HG03575 (cell line): ENCODE results near the gene NFIA.

Experiments
- ATAC-seq: cut with Tn5 transposase; IDR thresholded peaks from one replicate; pipeline ENCODE4 v1.9.1; 2021; ENCODE audit not compliant: unreplicated experiment, insufficient number of reproducible peaks, low FRiP score; ENCODE audit errors: extremely low read depth

The NFIA gene

DNA sequence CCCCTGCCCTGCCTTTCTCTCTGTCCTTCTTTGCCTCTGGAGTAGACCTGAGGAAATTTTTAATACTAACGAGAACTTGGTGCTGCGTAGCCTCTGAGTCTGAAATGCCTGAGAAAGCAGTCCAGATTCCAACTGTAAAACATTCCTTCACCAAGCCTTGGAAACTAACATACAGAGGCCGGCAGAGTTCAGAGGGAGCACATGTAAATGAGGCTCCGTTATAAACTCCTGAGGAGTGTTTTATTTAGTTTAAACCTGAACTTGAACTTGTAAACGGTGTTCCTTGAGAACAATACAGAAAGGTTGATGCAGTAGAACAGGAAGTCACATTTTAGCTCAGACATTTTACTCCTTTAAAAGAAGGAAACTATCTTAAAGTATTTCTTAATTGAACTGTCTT, 361.9 kb downstream of the NFIA start:
- no peak for ATAC-seq

DNA sequence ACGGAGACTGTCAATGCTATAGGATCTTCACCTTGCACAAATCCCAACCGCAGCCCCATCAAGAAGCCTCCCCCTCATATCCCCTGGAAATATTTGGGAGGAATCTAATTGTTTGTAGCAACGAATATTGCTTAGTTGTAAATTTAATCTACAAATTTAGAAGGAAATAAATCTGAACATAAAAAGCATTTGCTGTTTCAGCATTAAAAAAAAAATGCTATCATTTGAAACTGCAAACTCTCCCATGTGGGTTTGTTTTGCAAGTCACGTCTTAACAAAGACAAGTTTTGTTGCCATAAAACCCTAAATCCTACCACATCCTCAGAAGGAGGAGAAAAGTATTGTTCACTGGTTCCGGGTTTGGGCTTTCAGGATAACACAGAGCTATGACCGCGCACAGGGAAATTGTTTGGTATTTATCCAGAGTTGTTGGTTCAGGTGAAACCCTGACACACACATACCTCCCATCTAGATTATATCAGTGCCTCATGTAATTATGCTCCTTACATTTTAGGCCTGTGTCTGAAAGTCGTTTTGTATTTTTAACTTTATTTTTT, 363.0 kb downstream of the NFIA start:
- ATAC-seq = no peak

DNA sequence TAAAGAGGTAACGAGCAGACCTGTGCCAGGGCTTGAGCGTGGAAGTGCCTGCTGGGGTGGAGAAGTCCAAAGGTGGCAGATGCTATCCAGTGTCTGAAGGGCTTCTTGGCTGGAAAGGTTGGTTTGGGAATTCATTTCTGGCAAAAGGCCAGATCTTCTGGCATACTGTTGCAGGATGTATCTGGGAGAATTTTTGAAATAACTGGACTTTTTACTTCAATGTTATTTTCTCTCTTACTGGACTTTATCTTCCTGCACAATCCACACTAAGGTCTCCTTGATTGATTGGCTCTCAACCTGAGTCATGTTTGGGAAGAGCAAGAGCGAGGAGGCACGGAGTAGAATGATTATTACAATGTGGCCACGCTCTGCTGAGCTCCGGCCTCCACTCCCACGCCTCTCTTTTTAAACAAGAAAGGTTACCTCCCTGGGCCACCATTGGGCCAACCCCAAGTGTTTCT, 364.2 kb downstream of the NFIA start:
- no peak for ATAC-seq

DNA sequence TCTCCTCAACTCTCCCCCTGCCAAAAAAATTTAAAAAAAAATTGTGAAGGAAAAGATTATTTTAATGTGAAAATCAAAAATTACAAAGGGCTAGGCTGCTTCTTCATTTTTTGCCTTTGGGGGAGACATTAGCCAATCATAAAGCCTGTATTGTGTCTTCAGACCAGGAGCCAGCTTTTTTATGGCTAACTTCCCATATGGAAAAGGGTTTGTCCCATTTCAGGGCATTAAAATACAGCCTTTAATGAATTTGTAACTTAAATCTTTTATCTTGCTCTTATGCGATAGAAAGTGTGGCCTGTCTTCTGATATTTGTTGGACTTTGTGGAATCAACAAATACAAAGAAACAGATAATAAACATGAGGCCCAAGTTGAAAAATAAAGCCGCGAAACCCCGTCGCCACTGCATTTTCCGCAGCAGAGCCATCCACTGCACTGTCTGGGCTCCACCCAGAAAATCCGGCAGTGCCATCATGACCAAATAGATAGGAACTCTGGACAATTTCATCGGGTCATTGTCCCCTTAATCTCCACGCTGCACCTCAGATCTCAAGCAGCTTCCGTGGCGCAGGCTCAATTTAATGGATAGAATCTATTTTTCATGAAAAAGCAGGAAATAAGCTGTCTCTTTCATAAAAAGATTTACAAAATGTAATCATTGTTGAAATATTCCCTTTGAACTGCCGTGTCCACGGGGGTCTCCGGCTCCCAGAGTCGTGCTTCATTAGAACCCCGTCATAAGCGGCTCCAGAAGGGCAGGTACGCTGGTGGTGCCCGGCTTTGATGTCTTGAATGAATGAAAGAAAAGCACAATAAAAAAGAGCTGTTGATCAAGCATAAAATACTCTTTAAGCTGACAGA, 365.0 kb downstream of the NFIA start:
- no peak for ATAC-seq

DNA sequence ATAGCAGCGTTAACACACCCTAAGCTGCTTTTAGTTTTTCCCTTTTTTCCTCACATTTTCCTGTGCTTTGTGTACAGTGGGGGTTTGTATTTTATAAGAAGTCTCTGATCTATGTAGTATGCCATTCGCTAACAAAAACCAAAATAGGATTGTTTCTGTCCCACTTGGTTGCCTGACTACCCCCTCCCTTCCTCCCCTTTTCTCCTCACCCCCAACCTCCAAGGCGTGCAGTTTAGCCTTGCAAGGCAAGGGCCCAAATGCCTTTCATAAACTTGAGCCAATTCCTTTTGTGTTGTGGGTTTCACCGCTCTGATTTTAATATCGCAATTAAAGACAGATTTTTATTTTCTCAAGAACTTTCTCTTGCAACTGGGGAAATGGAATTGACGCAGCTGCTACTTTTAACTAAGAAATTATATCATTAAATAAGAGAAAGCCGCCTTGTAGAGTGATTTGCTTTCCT, 365.6 kb downstream of the NFIA start:
- ATAC-seq = no peak

DNA sequence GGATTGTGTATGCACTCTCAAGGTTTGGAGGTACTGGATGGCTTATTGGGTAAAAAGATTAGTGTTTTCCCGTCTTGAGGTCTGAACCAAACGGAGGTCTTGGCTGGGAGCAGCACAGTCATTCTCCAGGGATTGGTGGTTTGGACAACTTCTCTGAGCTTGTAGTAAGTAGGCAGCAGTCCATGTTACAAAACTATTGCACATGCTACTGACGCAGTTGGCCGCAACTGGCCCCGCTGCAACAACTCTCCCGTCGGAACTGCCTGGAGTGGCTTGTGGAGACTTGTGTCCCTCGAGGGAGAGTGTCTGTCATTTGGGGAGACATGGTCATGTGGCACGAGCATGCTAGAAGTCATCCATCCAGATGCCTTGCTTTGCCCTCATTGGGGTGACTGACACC, 366.6 kb downstream of the NFIA start:
- no peak for ATAC-seq

DNA sequence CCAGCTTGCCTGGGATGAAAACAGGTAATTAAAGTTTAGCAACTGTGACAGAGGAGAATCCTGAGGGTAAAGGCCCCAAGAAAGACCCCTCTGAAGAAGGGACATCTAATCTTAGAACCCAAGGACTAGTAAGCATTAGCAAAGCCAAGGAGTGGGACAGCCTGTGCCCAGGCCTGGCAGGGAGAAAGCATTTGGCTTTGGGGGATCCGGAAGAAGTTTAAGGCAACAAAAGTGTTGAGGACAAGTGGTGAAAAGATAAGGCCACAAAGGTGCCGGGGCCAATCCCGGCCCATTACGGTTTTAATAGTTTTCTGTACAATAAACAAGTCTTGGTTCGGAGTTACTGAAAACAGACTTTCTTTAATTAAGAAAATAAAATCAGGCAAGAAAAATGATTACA, 367.0 kb downstream of the NFIA start:
- ATAC-seq = no peak

DNA sequence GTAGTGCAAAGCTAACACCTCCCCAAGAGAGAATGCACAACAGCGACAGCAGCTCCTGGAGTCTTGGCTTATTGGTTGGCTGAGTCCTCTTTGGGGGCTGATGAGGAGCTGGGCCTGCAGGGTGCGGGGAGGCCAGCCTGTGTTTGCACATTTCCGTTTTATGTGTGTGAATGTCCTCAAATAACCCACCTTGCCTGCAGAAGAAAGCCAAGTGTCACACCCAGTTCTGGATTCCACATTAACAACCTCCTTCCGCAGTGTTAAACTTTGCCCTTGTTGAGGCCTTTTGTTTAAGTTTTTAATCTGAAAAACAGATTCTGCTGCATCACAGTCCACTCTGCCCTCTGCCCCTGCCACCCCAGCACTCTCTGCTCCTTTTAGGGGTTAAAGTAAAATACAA, 368.1 kb downstream of the NFIA start:
- ATAC-seq = no peak

DNA sequence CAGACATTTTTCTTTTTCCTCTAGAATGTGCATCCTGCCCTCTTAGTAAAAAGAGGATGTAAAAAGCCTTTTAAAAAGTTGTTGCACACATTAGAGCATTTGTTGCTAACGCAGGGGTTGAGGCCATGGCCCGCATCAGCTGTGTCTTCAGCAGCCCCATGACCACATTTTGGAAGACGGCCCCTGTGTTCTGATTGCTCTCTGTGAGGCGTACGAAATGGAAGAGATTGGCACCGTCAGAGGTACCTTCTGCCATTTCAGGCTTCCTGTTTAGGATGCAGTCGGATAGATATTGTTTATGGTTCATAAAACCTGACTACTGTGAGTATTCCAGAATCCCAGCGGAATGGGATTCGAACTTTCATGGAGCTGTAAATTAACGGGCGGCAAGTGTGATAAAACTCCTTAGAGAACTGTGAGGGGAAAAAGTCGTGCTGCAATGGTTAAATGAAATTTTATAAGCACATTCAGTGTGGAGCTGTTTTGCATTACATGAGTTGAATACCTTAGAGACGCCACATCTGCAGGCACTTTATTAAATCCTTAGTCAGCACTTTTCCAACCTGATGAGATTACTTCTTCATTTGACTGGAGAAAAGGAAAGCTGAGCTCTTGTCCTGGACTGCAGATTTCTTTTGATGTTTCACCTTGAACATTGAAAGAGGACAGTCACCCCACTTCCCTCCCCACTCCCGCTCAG, 368.7 kb downstream of the NFIA start:
- ATAC-seq = no peak

DNA sequence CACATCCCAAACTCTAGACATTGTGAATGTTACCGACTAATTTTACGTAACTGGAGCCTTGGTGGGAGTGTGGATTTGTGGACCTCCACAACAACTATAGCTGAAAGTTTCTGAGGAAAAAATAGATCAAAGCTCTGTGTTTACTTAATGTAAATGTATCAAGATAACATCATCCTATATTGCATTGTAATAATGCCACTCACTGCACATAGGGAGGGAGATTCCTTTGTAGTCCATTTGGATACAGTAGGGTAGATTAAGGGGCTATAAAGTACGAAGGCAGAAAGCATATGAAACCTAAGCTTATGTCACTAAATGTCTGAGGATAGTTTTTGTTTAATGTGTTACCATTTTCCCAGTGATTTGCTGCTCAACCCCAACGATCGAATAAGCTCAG, 369.2 kb downstream of the NFIA start:
- no peak for ATAC-seq

DNA sequence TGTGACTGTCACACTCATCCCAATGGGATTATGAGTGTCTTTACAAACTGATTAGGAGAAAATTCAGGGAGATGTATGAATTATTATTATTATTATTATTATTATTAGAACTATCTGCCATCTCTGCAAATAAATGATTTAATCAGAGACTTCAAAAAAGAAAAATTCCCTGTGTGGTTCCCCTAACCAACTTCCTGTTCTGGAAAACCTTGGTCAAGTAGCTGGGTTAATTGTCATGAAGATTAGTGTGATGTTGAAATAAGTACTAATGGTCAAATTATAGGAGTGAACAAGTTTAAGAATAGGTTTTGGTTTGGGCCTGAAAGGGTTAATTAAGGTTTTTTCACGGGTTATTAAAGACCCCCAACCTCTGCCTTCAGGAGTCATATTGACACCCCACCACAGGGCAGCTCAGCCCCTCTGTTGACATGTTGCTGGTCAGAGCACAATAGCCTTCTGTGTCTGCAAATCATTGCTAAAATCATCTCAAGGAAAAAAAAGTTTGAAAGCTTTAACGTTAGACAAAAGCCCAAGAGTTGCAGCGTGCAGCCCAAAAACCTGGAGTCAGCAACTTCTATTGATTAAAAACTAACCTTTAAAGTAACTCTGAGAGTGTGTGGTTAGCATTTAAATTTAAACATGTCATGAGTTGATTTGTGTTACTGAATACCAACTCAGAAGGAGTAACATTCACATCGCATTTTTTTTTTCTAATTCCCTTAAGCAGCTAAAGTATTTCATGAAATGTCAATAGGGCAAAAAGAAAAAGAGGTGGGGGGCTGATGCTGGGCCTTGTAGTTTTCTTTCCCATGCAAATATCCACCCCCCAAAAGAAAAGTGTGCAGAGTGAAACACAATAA, 370.0 kb downstream of the NFIA start:
- ATAC-seq = no peak

DNA sequence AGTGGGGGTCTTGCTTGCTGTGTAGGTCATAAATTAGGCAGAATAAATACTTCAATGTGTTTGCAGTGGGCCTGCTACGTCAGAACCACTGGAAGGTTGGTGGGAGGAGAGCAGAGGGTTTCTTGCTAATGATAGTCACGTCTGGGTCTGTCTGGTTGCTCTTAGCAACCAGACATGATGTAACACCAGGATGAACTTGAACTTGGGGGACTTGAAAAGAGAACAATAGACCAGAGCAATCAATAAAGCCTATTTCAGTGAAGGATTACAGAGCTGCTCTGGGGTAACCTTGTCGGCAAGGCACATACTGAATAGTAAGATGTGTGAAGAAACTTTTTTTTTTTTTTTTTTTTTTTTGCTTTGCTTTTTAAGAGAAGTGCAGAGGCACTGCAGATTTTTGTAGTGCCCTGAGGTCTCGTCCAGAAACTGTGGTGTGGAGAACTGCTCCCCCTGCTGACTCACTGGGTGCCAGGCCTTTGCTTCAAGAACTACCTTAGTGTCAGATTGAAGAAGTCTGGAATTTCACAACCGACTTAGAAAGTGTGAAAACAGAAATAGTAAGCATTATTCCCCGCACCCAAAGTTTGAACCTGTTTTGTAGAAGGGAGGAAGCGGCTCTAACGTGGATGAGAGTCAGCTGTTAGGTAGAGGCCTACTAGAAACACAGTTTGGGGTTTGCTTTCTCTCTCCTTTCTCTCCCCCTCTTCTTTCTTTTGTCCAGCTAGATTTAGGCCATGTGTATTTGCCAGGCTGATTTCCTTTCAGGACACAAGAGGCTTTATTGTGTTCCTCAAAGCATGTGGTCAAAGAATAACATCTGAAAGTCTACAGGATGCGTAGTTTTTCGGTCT, 371.0 kb downstream of the NFIA start:
- no peak for ATAC-seq

DNA sequence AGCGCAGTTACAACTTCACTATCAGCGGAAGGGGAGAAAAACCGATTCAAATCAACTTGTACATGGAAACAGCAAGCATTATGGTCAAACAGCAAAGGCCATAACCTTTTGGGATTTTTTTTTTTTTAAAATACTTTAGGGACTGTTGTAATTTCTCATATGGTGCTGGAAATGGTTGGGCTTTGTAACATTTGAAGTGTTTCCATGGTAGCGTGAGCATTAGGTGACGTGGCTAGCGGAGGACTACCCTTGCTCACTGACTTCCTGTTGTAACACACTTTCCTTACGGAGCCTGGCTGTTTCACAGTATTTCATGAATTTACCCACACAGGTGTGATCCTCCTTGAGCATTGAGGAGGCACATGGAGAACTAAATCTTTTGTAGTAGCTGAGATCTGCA, 373.0 kb downstream of the NFIA start:
- ATAC-seq = no peak

DNA sequence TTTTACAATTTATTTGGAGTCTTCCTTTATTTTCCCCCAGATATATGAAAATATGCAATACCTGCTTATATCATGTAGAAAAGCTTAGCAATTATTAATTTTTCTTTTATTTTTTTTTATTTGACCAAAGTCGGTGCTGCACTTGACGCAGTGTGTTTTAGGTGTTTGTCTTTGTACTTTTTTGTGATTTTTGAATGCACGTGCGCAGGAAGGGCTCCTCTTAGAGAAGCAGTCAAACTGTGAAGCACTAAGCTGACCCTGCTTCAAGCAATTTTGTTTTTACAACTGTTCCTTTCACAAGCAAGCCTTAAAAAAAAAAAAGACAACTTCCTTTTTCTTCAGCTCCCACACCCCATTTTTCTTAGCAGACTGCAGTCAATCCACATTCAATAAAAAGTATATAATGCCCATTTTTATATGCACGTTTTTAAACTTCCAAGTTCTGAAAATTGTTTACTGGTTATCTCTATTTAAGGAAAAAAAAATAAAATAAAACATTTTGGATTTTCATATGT, 375.2 kb downstream of the NFIA start:
- no peak for ATAC-seq

DNA sequence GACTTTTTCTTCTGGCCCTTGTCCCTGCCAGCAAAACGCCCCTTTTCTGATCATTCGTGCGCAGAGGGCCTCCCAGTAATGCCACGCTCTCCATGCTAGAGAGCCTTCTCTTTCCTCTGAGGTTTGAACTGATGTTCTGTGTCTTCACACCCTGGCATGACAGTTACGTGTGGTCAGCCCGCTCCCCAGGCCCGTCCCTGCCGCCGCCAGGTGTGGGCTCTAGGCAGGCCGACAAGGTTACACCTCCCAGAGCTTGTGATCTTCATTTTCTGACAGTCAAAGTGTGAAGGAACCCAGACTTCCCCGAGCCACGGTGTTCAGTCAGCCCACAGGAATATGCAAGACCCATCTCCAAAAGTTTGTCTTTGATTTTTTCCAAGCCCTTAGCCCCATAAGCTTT, 377.0 kb downstream of the NFIA start:
- ATAC-seq = no peak

DNA sequence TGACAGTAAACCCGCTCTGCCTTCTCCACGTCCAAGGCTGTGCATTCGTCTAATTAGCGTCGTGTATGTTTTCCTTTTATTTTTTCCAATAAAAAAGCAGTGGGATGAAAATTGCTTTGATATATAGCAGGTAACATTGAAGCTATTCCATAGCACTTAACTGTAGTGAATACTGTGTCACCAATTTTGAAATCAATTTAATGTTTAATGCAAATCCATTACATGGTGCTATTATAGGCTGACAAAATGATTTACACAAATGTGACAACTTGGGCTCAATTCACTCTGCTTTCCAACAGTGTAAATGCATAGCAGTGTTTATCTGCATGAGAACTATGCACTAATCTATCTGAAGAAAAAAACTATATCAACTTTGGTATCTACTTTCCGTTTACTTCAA, 377.8 kb downstream of the NFIA start:
- no peak for ATAC-seq

DNA sequence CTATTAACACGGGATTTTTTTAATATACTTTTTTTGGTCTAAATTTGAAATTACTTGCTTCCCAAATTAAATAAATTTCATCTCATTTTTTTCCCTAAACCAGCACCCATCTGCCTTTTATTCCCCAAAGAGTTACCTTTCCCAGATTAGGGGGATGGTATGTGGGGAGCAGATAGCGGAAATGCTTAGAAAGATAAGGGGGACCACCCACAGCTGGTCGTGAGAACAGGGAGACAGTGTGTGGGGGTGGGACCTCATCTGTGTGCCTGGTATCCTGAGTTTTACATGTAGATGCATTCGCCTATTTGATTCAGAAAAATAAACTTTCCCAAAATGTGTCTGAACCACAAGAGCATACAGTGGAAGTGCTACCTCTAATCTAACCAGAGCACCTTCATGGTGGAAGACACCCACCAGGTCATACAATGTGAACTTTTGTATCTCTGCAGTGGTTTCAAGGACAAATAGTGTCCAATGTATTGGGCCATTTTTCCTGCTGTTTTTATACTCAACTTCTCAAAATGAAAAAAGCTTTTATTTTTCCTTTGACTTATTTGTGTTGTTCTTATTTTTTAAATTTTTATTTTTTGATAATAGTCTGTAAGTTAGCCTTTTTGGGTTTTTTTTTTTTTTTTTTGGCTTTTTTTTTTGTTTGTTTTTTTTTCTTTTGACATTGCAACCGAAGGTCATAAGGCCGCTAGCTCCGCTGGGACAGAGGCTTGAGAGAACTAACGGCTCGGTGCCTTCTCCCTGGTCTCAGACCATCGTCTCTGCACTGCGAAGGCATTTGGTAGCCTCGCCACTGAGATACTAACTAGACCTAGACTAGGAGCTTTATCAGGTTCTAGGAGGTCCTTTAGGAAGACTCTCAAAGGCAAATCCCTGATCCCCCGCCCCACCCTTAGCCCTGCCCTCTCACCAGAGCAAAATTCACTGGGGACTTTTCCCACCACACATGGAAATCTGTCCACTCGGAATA, 379.3 kb downstream of the NFIA start:
- no peak for ATAC-seq
